Breast epithelium (tissue), 3 donors: ENCODE measurements around the gene NR3C2.

ENCODE experiments used
- POLR2A ChIP-seq: fragments of 450-650 bp; IDR thresholded peaks from one replicate; pipeline ENCODE4 v1.6.1; 2016; ENCODE audit warnings: antibody characterized with exemption, mild to moderate bottlenecking, moderate library complexity
- POLR2AphosphoS5 ChIP-seq, 3 donors: sonication (generic); formaldehyde crosslinking; IDR thresholded peaks; one replicate each; pipeline ENCODE4 v1.6.1; 2017; ENCODE audit warnings: antibody characterized with exemption in 3 of 3
- TF ChIP-seq, protein P1 (sequence below), 3 donors: fragments of 450-650 bp; IDR thresholded peaks; one replicate each; pipeline ENCODE4 v1.5.1; 2016 to 2017; ENCODE audit warnings: antibody characterized with exemption in 3 of 3, mild to moderate bottlenecking in 3 of 3, moderate library complexity in 3 of 3

DNA sequence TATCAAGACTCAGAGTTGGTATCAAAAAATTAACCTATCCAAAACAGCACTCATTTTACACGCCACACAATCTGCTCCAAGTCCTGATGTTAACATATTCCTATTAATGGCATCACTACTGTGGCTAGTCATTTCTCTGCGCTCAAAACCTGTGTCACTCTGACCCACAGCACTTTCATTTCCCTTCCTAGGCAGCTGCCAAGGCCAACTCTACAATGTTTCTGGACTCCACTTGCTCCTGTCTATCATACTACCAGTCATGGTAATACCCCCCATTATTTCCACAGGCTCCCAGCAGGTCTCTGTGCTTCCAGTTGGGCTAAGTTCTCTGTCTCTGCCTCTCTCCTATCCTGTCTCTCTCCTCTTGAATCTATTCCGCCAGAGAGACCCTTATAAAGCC is 323.6 kb downstream of the NR3C2 start:
- TF ChIP-seq, protein P1, sequence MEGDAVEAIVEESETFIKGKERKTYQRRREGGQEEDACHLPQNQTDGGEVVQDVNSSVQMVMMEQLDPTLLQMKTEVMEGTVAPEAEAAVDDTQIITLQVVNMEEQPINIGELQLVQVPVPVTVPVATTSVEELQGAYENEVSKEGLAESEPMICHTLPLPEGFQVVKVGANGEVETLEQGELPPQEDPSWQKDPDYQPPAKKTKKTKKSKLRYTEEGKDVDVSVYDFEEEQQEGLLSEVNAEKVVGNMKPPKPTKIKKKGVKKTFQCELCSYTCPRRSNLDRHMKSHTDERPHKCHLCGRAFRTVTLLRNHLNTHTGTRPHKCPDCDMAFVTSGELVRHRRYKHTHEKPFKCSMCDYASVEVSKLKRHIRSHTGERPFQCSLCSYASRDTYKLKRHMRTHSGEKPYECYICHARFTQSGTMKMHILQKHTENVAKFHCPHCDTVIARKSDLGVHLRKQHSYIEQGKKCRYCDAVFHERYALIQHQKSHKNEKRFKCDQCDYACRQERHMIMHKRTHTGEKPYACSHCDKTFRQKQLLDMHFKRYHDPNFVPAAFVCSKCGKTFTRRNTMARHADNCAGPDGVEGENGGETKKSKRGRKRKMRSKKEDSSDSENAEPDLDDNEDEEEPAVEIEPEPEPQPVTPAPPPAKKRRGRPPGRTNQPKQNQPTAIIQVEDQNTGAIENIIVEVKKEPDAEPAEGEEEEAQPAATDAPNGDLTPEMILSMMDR (IDR thresholded peaks at IDR 0.05): no peak
- no peak for TF ChIP-seq POLR2A
- no peak for TF ChIP-seq POLR2AphosphoS5 (IDR thresholded peaks at IDR 0.05)
